Measurements from ENCODE around the gene DNAJC6.

The DNAJC6 gene

DNA sequence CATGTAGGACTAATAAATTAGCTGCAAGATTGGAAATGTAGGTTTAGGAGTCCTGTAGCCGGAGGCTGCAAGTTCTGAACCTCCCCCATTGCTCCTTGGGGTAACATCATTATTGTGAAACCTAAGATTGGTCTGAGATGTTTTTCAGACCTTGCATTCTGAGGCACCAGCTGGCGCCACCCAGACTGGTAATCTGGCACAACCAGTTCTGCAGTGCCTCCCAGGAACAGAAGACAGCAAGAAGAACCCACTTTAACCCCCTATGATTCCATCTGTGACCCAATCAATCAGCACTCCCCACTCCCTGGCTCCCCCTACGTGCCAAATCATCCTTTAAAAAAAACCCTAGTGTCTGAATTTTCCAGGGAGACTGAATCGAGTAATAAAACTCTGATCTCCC, 11.6 kb upstream of the DNAJC6 start:
- no peak for DNase-seq

GRCh38 chr1:65299328-65299727, 10.0 kb upstream of the DNAJC6 start:
- no peak for DNase-seq

GRCh38 chr1:65308781-65309303, 501 bp upstream of the DNAJC6 start:
- no peak for DNase-seq

- DNase-seq, result peak in 1 of 2 experiments; percentile 64
Measured at GRCh38 chr1:65310078-65310587, 790 bp downstream of the DNAJC6 start.

- DNase-seq, result no peak
Measured at GRCh38 chr1:65311760-65312159, 2.4 kb downstream of the DNAJC6 start.

DNA sequence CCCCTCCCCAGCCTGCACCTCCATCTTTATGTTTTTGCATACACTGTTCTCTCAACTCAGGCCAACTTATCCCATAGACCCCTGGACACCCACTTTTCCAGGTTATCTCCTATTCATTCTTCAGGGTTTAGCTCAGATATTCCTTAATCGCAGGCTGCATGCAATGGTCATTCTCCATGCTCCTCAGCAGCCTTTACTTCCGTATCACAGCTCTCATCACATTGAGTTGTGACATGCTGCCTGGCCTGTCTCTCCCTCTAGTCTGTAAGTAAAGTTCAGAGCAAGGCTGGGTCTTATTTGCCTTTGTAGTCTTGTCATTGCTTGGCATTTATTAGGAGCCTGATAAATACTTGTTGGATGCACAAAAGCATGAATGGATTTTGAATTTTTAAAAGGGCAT, 6.9 kb downstream of the DNAJC6 start:
- DNase-seq, result no peak

DNA sequence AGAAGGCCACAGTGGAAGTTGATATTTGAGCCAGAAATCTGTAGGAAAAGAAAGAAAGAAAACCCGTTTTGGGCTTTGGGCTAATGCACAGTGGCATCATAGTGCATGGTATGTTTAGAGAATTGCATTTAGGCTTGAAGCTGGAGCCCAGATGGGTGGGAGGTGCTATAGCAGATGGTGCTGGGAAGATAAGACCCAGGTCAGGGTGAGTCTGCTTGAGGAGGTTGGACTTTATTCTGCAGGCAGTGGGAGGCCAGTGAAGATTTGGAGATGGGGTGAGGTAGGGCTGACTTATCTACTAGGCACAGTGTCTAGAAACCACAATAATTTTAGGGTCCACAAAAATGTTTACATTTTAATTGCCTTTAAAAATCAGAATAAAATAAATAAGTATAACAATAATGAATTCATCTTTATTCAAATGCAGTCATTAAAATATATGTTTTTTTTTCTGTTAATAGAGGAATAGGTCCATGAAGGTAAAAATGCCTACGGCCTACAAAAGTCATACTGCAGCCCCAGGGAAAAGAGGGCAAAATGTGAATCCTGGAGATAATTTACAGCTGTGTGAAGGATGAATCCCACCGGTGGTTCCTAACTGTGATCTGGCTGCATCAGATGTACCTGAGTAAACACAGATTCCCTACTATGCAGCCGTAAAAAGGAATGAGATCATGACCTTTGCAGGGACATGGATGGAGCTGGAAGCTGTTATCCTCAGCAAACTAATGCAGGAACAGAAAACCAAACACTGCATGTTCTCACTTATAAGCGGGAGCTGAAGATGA, 8.7 kb downstream of the DNAJC6 start:
- peak in 1 of 2 experiments; percentile 16 for DNase-seq

DNA sequence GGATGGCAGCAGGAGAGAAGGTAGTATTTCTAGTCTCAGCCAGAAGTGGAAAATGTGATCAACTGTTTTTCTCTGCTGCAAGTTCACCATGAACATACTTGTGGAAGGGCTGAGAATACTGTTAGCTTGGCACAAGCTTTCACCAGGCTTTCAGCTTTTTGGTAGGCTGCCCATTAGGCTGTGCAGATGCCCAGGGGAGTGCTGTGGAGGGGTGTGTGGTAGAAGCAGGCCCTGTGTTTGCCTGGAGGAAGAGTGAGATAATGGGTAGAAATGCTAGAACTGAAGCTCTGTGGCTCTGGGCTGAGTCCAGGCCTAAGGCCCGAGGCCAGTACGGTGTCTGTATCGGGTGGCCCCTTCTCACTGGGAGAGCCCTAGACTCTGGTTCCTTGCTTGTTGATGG, 9.8 kb downstream of the DNAJC6 start:
- peak in 1 of 2 experiments; percentile 21 for DNase-seq

GRCh38 chr1:65319754-65320153, 10.4 kb downstream of the DNAJC6 start:
- no peak for DNase-seq

DNA sequence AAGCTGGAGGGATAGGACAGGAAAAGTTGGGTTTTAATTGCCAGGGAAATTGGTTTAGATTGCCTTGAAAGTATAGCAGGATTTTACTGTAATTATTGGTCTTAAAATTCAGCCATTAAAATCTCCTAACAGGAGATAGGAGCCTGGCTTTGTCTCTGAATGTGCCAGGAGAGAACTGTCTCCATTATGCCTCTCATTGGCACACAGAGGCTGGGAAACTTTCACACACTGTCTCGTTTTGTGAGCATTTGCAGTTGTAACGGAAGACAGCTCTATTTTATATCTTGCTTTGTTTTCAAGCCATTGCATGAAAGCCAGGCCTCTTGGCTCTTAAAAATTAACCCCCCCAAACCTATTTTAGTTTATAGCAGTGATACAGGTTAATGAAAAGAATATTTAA, 12.5 kb downstream of the DNAJC6 start:
- DNase-seq, result no peak

DNA sequence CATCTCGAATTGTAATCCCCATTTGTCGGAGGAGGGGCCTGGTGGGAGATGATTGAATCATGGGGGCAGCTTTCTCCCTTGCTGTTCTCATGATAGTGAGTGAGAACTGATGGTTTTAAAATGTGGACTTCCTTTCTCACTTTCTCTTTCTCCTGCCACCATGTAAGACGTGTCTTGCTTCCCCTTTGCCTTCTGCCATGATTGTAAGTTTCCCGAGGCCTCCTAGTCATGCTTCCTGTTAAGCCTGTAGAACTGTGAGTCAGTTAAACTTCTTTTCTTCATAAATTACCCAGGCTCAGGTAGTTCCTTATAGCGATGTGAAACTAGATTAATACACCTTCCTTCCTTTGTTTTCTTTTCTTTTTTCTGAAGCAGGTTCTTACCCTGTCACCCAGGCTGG, 13.9 kb downstream of the DNAJC6 start:
- no peak for DNase-seq

GRCh38 chr1:65330021-65330420, 20.7 kb downstream of the DNAJC6 start:
- no peak for DNase-seq

DNA sequence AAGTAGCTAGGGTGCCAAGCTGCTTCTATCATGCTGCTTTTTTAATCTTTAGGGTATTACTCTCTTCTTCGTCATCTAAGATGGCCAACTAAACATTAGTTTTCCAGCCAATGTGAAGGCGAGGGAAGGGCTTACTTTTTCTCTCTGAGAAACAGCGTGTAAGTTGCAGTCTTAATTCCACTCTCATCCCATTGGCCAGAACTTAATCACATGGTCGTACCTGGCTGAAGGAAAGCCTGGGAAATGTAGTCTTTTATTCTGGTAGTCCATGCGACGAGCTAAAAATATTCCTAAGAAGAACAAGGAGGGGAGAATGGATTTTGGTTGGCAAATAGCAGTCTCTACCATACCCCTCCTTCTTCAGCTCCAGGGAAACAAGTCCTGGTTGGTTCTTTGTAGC, 21.5 kb downstream of the DNAJC6 start:
- DNase-seq, result no peak

GRCh38 chr1:65332821-65333220, 23.5 kb downstream of the DNAJC6 start:
- DNase-seq, result no peak

GRCh38 chr1:65334081-65334480, 24.7 kb downstream of the DNAJC6 start:
- no peak for DNase-seq

DNA sequence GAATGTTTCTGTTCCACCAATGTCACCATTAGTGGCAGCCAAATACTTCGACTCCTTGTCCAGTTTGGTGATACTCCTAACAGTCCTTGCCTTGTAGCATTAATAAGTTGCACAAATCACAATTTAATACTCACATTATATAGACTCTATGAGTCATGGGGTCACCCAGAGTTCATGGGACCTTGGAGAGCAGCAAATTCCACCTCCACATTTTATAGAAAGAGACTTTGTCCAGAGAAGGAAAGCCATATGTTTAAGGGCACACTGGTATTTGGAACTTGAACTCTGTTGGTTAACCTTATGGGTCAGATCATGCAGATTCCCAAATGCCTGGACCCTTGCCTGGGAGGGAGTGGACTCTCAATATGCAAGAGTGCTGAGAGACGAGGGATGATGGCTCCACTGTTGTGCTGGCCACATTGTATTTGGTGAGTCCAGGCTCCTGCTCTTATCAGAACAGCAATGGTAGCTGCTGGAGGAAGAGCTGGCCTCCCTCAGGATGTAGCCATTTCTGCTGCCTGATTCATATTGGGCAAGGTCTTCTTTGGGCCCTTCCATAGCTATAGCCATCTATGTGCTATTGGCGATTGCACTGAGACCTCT, 30.6 kb downstream of the DNAJC6 start:
- DNase-seq, result no peak

- no peak for DNase-seq
Measured at GRCh38 chr1:65341381-65341780, 32.0 kb downstream of the DNAJC6 start.

GRCh38 chr1:65343286-65343685, 33.9 kb downstream of the DNAJC6 start:
- no peak for DNase-seq

DNA sequence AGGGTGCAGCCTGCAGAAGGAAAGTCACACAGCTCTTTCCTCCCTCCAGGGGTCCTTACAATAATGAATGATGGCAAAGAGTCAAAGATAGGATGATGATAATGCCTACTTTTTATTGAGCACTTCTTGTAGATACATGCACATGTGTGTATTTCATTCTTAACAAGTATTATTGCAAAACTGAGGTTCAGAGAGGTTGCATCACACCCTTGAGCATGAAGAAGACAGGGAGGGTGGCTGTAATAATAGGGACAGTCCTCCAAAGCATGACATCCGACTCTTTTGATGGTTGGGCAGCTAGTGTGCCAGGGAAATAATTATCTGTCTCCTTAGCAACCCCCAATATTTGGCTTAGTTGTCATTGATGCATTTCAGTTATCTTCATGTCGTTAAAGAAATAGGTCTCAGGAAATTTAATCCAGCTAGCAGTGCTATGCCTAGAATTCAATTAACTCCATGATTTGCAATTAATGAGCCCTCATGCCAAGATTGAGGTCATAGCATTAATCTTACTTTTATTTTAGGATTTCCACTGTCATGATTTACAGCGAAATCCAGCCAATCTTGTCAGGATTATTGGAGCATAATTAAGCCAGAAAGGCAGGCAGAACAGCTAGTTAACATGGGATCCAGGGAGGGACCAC, 35.0 kb downstream of the DNAJC6 start:
- DNase-seq, result no peak

DNA sequence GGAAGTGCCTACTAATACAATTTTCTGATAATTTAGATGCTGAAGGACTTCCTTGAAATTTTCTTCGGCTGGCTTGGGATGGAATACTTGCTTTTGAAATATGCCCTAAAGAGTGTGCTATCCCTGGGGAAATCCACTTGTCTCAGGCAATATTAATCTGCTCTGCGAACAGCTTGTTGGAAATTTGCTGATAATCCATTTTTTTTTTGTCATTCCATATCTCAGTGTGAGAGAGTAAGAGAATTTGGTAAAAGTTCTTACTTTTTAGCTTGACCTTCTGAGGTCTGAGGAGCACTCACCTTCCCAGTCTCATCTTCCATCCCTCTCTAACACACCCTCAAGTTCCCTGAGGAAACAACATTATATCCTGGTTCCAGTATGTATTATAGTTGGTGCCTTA, 36.8 kb downstream of the DNAJC6 start:
- no peak for DNase-seq

DNA sequence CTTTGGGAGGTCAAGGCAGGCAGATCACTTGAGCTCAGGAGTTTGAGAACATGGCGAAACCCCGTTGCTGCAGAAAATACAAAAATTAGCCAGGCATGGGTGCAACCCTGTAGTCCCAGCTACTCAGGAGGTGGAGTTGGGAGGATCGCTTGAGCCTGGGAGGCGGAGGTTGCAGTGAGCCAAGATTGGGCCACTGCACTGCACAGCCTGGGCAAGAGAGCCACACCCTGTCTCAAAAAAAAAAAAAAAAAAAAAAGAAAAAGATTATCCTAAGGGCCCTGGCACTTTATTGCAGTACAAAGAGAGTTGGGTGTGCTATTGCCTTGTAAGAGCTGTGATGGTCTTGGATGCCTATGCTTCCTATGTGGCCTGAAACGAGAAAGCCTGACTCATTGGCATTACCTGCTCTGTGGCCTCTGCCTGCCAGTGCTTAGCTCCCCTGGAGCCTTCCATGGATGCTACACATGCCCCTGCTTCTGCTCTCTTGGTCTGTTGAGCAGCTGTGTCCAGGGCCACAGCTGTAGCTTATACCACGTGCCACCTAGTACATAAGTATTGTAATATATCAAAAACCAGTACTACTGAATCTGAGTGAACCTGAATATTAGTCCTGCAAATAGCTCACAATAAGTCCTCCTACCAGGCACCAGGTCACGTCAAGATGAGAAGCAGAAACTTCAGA, 45.8 kb downstream of the DNAJC6 start:
- DNase-seq, result no peak

GRCh38 chr1:65357291-65357960, 48.1 kb downstream of the DNAJC6 start:
- DNase-seq, result no peak

DNA sequence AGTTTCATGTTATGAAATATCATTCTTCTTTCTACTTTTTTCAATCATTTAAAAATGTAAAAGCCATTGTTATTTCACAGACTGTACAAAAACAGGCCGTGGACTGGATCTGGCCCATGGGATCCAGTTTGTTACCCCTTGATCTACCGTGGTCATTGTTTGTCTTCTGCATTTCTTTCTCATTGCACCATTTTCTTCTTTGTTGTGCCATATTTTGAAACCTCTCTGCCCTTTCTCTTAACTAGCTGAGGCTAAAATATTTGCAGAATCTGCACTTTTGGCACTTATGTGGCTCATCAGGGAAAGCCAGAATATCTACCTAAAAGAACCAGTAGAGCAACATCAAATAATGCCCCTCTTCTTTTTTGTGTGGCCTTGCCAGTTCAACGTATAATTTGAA, 50.5 kb downstream of the DNAJC6 start:
- DNase-seq, result no peak

Data from cerebellar nuclear complex (tissue), 1 donor.